CD14-positive monocyte (primary cell): ENCODE results near the gene DNAH14. TPM values are rescaled to one million over a fixed set of nuclear protein-coding genes. Genes with fewer than 3 reads are reported as not detected.
"Not testable (repeated sequence)": the region's sequence is repeated elsewhere in the genome, so short reads cannot be mapped to it uniquely, and the experiment has no call there.

Experiments used
- DNase-seq, 3 donors: peaks; one replicate each; pipeline ENCODE4 v3.0.0-alpha.2; 2011 to 2022
- H2AFZ ChIP-seq: 2 replicates; pipeline ENCODE4 v1.6.0; 2012; ENCODE audit warnings: mild to moderate bottlenecking, low read depth, low read length, inconsistent platforms; ENCODE audit not compliant: insufficient read depth, poor library complexity, severe bottlenecking
- H3K27ac ChIP-seq, 2 donors: 1 replicate in 1 of 2; 2 replicates in 1 of 2; pipeline ENCODE4 v1.5.1; 2012 to 2013; ENCODE audit warnings: low read length in 2 of 2, control low read depth in 1 of 2, inconsistent platforms in 1 of 2, low read depth in 1 of 2, mild to moderate bottlenecking in 1 of 2
- H3K27me3 ChIP-seq, 2 donors: one replicate each; pipeline versions ENCODE4 v1.6.0 to v1.6.1; 2011 to 2013; ENCODE audit warnings: low read length in 2 of 2; ENCODE audit not compliant: control insufficient read depth in 2 of 2, insufficient read depth in 2 of 2
- H3K36me3 ChIP-seq, 2 donors: replicated peaks in 1 of 2; 1 replicate in 1 of 2; 2 replicates in 1 of 2; pipeline versions ENCODE4 v1.5.1 to v1.6.1; 2012 to 2013; ENCODE audit warnings: low read length in 2 of 2, control low read depth in 1 of 2, inconsistent platforms in 1 of 2, mild to moderate bottlenecking in 1 of 2; ENCODE audit not compliant: insufficient read depth in 2 of 2, control insufficient read depth in 1 of 2
- H3K4me1 ChIP-seq, 2 donors: 1 replicate in 1 of 2; 2 replicates in 1 of 2; pipeline versions ENCODE4 v1.5.1 to v1.6.1; 2012 to 2013; ENCODE audit warnings: low read length in 2 of 2, control low read depth in 1 of 2, inconsistent platforms in 1 of 2, mild to moderate bottlenecking in 1 of 2, moderate library complexity in 1 of 2; ENCODE audit not compliant: insufficient read depth in 2 of 2, control insufficient read depth in 1 of 2
- H3K4me2 ChIP-seq: replicated peaks from 2 replicates; pipeline ENCODE3; 2012; ENCODE audit warnings: low read length, moderate library complexity, mild to moderate bottlenecking; ENCODE audit not compliant: poor library complexity, severe bottlenecking; ENCODE audit errors: extremely low read depth
- H3K4me3 ChIP-seq, 3 experiments: fragments of 200-600 bp in 1 of 3; sonication (generic) in 1 of 3; replicated peaks in 1 of 3; 1 replicate in 2 of 3; 2 replicates in 1 of 3; pipeline ENCODE4 v1.5.1; 2011 to 2013; ENCODE audit warnings: low read length in 3 of 3, mild to moderate bottlenecking in 3 of 3, control low read depth in 2 of 3, low read depth in 2 of 3, inconsistent platforms in 1 of 3, moderate library complexity in 1 of 3
- H3K79me2 ChIP-seq: 2 replicates; pipeline ENCODE4 v1.6.0; 2012; ENCODE audit warnings: mild to moderate bottlenecking, control low read depth, inconsistent platforms, low read length, moderate library complexity; ENCODE audit not compliant: insufficient read depth
- H3K9ac ChIP-seq: 2 replicates; pipeline ENCODE4 v1.6.0; 2017; ENCODE audit warnings: low read length, mild to moderate bottlenecking; ENCODE audit not compliant: insufficient read depth, poor library complexity, severe bottlenecking
- H3K9me3 ChIP-seq, 2 donors: replicated peaks in 1 of 2; 1 replicate in 1 of 2; 2 replicates in 1 of 2; pipeline versions ENCODE4 v1.5.1 to v1.6.1; 2012 to 2013; ENCODE audit warnings: low read length in 2 of 2, control low read depth in 1 of 2; ENCODE audit not compliant: control insufficient read depth in 1 of 2, insufficient read depth in 1 of 2
- H4K20me1 ChIP-seq: 2 replicates; pipeline ENCODE4 v1.6.0; 2012; ENCODE audit warnings: mild to moderate bottlenecking, low read length, control low read depth, moderate library complexity; ENCODE audit not compliant: insufficient read depth
- H3K27ac Mint-ChIP-seq, 7 donors: one replicate each; pipeline ENCODE4 v1.8.0; 2020; ENCODE audit warnings: mild to moderate bottlenecking in 7 of 7, mixed read lengths in 7 of 7, moderate library complexity in 6 of 7, inconsistent platforms in 2 of 7
- H3K27me3 Mint-ChIP-seq, 3 donors: one replicate each; pipeline ENCODE4 v1.8.0; 2021 to 2022; ENCODE audit warnings: low read depth in 3 of 3, mild to moderate bottlenecking in 3 of 3, mixed read lengths in 3 of 3, moderate library complexity in 3 of 3, inconsistent platforms in 1 of 3
- H3K36me3 Mint-ChIP-seq, 2 donors: one replicate each; pipeline ENCODE4 v1.8.0; 2020; ENCODE audit warnings: mixed read lengths in 2 of 2, inconsistent platforms in 1 of 2, mild to moderate bottlenecking in 1 of 2
- H3K4me1 Mint-ChIP-seq: one replicate; pipeline ENCODE4 v1.8.0; 2020; ENCODE audit warnings: mild to moderate bottlenecking, mixed read lengths
- H3K4me3 Mint-ChIP-seq, 2 donors: one replicate each; pipeline ENCODE4 v1.8.0; 2020; ENCODE audit warnings: mild to moderate bottlenecking in 2 of 2, mixed read lengths in 2 of 2, moderate library complexity in 1 of 2
- H3K9me3 Mint-ChIP-seq, 7 donors: one replicate each; pipeline ENCODE4 v1.8.0; 2020 to 2022; ENCODE audit warnings: mixed read lengths in 7 of 7, mild to moderate bottlenecking in 6 of 7, moderate library complexity in 6 of 7, inconsistent platforms in 2 of 7
- CTCF ChIP-seq: fragments of 200-600 bp; IDR thresholded peaks from one replicate; pipeline ENCODE4 v1.8.0; 2022; ENCODE audit warnings: antibody characterized with exemption, mild to moderate bottlenecking
- WGBS: methylation state at CpG from one replicate; pipeline ENCODE4 v1.1.5; 2013; ENCODE audit warnings: missing lambda C conversion rate; ENCODE audit not compliant: insufficient coverage; 5-methylcytosine and 5-hydroxymethylcytosine counted together
- intact Hi-C, 2 donors: fragments of 100-400 bp; cut with micrococcal nuclease; formaldehyde crosslinking; loops; one replicate each; pipeline versions ENCODE4 v1.15.0 to v1.15.1; 2023
- polyA plus RNA-seq, 3 donors: library from polyadenylated mRNA; depleted of rRNA in 1 of 3; unstranded in 2 of 3; stranded (reverse) in 1 of 3; fragments of 300-500 nt in 2 of 3; fragments of >200 nt in 1 of 3; fragmentation: Illumina TruSeq in 2 of 3; gene quantifications; 1 replicate in 2 of 3; 2 replicates in 1 of 3; pipeline ENCODE4 v1.2.3, GENCODE V29; 2012 to 2021

Gene DNAH14
- polyA plus RNA-seq, 3 donors, result 0.83 TPM; not detected in 2

- H3K27ac Mint-ChIP-seq, H3K36me3 ChIP-seq, H3K4me3 ChIP-seq, H4K20me1 ChIP-seq, H3K4me1 ChIP-seq, H3K27me3 Mint-ChIP-seq, H3K4me1 Mint-ChIP-seq, DNase-seq, H2AFZ ChIP-seq, intact Hi-C loops, H3K79me2 ChIP-seq, H3K9ac ChIP-seq, H3K27ac ChIP-seq, H3K4me3 Mint-ChIP-seq, H3K36me3 Mint-ChIP-seq, H3K4me2 ChIP-seq, H3K27me3 ChIP-seq: not testable (repeated sequence)
- no CpG with 5 or more reads among the region's 5 CpGs for WGBS
- H3K9me3 Mint-ChIP-seq, result peaks cover 8 to 29% (median 24%) of the 10 kb centered on the region in 7 donors
- peaks cover 0 to 16% of the 10 kb centered on the region in 2 donors for H3K9me3 ChIP-seq
These were observed 282.4 kb downstream of the DNAH14 start for GRCh38 chr1:225211694-225212442.

- H3K4me3 ChIP-seq, result no peak overlapping the region
- Mint-ChIP-seq H3K36me3 (no peaks in the 10 kb centered on the region), H3K9me3 (peaks cover 0 to 10% (median 5%) of the 10 kb centered on the region in 7 donors), H3K4me3 (no peak overlapping the region), H3K27ac (no peak overlapping the region), H3K27me3 (no peaks in the 10 kb centered on the region), H3K4me1 (no peaks in the 10 kb centered on the region)
- intact Hi-C loops, result no loop called here
- H3K36me3 ChIP-seq, result no peaks in the 10 kb centered on the region
- H3K4me1 ChIP-seq, result no peaks in the 10 kb centered on the region
- H3K27ac ChIP-seq, result no peak overlapping the region
- H2AFZ ChIP-seq, result no peak overlapping the region
- no peak for DNase-seq
- no peak overlapping the region for H3K4me2 ChIP-seq
- H3K9me3 ChIP-seq, result peaks cover 0 to 4% of the 10 kb centered on the region in 2 donors
- no peaks in the 10 kb centered on the region for H3K79me2 ChIP-seq
- no peaks in the 10 kb centered on the region for H3K27me3 ChIP-seq
- 60% methylated on average over 1 of the region's 1 CpG for WGBS
- no peak overlapping the region for H3K9ac ChIP-seq
- TF ChIP-seq CTCF, result no peak
- H4K20me1 ChIP-seq, result no peaks in the 10 kb centered on the region
These were observed 294.8 kb downstream of the DNAH14 start for GRCh38 chr1:225224287-225224686.
